GM19468 (cell line): ENCODE results near the gene PRKCB.
"Not testable (repeated sequence)": the region's sequence is repeated elsewhere in the genome, so short reads cannot be mapped to it uniquely, and the experiment has no call there.

Experiments used
- ATAC-seq: cut with Tn5 transposase; IDR thresholded peaks from one replicate; pipeline ENCODE4 v1.9.1; 2021; ENCODE audit warnings: mild to moderate bottlenecking, moderate library complexity, moderate number of reproducible peaks; ENCODE audit not compliant: unreplicated experiment; ENCODE audit errors: extremely low read depth

Gene PRKCB

DNA sequence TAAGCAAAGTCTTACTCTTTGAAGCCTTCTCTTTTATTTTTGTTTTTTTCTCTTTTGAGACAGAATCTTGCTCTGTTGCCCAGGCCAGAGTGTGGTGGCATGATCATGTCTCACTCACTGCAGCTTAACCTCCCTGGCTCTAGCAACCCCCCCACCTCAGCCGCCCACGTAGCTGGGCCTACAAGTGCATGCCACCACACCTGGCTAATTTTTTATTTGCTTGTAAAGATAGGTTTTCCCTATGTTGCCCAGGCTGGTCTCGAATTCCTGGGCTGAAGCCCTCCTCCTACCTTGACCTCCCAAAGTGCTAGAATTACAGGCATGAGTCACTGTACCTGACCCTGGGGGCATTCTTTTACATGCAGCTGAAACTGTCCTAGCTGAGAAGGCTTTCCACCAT lies 154.7 kb downstream of the PRKCB start:
- ATAC-seq: no peak

GRCh38 chr16:23991066-23991465 lies 155.3 kb downstream of the PRKCB start:
- no peak for ATAC-seq

DNA sequence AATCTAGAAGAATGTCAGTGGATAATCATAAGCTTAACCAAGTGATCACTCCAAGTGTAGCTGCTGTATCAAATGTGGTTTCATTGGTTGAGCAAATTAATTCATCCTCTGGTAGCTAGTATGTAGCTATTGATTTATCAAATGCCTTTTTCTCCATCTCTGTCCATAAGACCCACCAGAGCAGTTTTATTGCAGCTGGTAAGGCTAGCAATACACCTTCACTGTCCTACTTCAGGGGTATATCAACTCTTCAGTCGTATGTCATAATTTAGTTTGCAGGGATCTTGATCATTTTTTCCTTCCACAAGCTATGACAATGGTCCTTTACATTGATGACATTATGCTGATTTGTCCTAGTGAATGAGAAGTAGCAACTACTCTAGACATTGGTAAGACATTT lies 158.8 kb downstream of the PRKCB start:
- ATAC-seq: no peak

DNA sequence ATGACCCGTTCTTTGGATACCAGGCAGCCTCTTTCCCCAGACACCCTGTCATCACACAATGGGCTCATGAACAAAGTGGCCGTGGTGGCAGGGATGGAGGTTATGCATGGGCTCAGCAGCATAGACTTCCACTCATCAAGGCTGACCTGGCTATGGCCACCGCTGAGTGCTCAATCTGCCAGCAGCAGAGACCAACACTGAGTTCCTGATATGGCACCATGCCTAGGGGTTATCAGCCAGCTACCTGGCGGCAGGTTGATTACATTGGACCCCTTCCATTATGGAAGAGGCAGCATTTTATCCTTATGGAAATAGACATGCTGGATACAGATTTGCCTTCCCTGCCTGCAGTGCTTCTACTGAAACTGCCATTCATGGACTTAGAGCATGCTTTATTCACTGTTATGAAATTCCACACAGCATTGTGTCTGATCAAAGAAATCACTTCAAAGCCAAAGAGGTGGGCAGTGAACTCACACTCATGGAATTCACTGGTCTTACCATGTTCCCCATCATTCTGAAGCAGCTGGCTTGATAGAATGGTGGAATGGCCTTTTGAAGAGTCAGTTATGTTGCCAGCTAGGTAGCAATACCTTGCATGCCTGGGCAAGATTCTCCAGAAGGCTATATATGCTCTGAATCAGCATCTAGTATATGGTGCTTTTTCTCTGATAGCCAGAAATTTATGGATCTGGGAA lies 160.6 kb downstream of the PRKCB start:
- ATAC-seq: no peak

DNA sequence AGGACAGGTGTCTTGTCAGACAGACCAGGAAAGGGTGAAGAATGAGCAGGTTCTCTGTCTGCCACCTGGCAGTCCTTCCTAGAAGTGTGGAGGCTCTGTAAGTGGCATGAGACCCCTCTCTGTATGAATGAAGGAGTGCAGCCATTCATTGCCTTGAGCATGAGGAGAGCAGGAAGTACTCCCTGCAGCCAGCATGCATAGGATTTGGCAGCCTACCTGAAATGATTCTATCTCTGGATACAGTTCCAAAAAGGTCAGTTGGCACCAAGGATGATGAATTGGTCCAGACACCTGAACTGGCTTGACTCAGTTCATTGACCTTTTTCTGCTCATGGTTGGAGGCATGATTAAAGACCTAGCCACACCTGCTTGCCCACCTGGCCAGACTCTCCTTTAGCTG lies 163.0 kb downstream of the PRKCB start:
- ATAC-seq: no peak

GRCh38 chr16:23999663-24000062 lies 163.9 kb downstream of the PRKCB start:
- ATAC-seq: no peak

GRCh38 chr16:24001710-24002109 lies 165.9 kb downstream of the PRKCB start:
- no peak for ATAC-seq

DNA sequence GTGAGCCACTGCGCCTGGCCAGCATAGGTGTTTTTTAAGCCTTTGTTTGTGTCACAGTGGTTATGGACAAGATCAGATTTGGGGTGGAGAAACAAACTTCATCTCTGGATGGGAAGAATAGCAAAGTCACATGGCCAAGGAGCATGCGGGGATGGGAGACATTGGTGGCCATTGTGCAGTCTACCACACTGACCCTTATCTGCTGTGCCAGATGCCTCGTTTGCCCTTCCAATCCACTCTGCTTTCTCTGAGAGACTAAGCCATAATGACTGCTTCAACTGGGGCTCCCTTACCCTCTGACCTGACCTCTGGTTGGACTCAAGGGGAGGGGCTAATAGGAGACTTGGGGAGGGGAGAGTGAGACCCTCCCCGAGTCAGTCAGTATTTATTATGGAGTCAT lies 166.8 kb downstream of the PRKCB start:
- no peak for ATAC-seq

GRCh38 chr16:24005577-24005976 lies 169.8 kb downstream of the PRKCB start:
- ATAC-seq: no peak

- ATAC-seq: no peak
Observed at GRCh38 chr16:24007391-24007790, 171.6 kb downstream of the PRKCB start.

DNA sequence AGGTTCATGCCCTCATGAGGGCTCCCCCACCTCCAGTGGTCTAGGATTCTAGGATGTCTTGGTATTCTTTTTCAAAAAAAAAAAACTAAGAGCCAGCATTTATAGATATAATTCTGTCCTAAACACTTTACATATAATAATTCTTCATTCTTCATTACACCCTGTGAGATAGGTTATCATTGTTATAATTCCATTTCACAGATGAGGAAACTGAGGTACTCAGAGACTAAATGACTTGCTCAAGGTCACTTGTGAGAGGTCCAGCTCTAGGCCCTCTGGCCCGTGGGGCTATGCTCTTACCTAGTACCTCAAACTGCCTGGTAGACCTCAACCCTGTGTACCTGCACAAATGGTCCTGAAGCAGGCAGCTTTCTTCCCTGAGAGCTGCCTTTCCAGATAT lies 172.2 kb downstream of the PRKCB start:
- ATAC-seq: no peak

DNA sequence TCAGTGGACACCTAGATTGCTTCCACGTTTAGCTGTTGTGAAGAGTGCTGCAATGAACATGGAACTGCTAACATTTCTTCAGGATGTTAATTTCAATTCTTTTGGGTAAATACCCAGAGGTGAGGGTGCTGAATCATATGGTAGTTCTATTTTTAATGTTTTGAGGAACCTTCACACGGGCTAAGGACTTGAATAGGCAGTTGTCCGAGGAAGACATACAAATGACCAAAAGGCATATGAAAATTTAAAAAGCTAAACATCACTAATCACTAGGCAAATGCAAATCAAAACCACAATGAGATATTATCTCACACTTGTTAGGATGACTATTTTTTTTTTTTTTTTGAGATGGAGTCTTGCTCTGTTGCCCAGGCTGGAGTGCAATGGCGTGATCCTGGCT lies 173.3 kb downstream of the PRKCB start:
- ATAC-seq: no peak

- ATAC-seq: no peak
Observed at GRCh38 chr16:24009955-24010354, 174.2 kb downstream of the PRKCB start.

GRCh38 chr16:24010440-24011089 lies 174.8 kb downstream of the PRKCB start:
- ATAC-seq: no peak

DNA sequence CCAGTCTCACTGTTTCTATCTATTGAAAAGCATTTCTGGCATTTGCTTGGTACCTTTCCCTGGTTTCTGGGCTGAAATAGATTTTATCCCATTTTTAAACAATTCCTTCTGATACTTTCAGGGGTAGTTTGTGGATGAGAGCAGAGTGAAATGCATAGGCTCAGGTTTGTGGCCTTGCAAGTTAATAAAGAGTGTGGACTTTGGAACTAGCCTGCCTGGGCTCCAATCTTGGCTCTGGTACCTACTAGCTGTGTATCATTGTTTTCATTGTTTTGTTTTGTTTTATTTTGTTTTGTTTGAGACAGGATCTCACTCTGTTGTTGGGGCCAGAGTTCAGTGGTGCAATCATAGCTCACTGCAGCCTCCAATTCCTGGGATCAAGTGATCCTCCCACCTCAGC lies 175.5 kb downstream of the PRKCB start:
- ATAC-seq: no peak

DNA sequence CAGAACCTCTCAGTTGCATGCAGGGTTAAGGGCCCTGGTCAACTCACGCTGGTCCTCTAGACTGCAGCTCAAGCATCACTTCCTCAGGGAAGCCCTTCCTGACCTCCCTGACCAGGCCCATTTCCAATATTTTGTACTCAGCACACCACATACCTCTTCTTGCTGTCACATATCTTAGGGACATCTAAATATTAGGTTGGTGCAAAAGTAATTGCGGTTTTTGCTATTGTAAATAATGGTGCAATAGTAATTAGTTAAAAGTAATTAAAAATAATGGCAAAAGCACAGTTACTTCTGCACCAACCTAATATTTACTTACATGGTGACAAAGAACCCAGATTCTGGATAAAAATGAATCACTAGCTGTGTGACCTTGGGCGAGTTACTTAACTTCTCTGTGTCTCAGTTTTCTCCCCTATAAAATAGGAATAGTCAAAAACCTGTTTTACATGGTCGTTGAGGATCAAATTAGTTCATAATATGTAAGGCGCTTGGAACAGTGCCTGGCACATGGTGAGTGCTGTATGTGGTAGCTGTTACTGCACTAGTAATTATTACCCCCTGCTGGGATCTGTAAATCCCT lies 177.4 kb downstream of the PRKCB start:
- no peak for ATAC-seq

DNA sequence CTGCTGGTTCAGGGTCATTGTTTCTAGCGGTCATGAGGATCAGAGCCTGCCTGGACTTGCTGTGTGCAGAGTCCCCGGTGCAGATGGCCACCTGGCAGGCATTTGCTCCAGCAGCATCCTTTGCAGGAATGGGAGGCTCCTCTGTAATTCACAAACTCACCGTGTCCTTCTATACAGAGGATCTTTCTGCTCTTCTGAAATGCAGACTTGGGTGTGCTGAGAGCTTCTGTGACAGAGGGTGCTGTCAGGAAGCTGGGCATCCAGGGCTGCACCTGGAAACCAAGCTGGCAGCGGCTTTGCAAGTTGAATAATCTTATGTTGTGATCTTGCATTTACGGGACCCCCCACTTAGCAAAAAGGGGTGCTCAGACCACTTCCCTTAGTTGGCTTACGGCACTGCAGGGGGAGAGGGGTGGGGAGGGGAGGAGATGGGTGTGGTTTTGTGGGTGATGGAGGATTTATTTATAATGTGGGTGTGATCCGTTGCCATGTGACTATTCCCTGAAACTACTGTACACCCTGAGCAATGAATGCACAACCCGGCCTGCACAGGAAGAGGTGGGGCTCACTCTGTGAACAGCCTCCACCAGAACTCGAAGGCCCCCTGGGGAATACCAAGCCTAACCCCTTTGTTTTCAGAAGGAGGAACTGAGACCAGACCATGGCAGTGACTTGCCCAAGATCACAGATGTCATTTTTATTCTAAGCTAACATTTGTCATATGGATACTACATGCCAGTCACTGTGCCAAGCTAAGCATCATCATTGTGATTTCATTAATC lies 178.3 kb downstream of the PRKCB start:
- peak; percentile 83 for ATAC-seq

DNA sequence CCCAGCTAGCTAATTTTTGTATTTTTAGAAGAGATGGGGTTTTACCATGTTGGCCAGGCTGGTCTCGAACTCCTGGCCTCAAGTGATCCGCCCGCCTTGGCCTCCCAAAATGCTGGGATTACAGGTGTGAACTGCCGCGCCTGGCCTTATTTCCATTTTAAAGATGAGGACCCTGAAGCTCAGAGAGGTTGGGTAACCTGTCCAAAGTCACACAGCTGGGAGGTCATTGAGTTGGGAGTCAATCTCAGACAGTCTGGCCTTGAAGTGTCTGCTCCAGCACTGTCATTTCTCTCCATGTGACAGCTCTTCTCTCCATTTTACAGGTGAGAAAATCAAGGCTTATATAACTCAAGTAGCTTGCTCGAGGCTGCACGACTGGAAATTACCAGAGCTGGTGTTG lies 179.2 kb downstream of the PRKCB start:
- ATAC-seq: not testable (repeated sequence)

- no peak for ATAC-seq
Observed at GRCh38 chr16:24015923-24016322, 180.1 kb downstream of the PRKCB start.

- no peak for ATAC-seq
Observed at GRCh38 chr16:24018485-24018884, 182.7 kb downstream of the PRKCB start.

GRCh38 chr16:24022797-24023196 lies 187.0 kb downstream of the PRKCB start:
- ATAC-seq: no peak
